Testis (tissue), 2 donors: Measurements from ENCODE around the gene GNB1L.

Source experiments
- CTCF ChIP-seq, 3 experiments: fragments of 450-650 bp in 2 of 3; fragments of 200-600 bp in 1 of 3; sonication (generic) in 1 of 3; IDR thresholded peaks; one replicate each; pipeline ENCODE4 v1.5.1; 2016 to 2019; ENCODE audit warnings: antibody characterized with exemption in 3 of 3, mild to moderate bottlenecking in 2 of 3, moderate library complexity in 1 of 3
- POLR2A ChIP-seq: fragments of 450-650 bp; IDR thresholded peaks from one replicate; pipeline ENCODE4 v1.6.1; 2017; ENCODE audit warnings: antibody characterized with exemption, mild to moderate bottlenecking, moderate library complexity

- TF ChIP-seq POLR2A (no peak), CTCF (IDR thresholded peaks at IDR 0.05) (no peak)
Measured at GRCh38 chr22:19761725-19762567, 92.7 kb downstream of the GNB1L start.
